ENCODE measurements around the gene DCTD. TPM values are rescaled to one million over a fixed set of nuclear protein-coding genes. Genes with fewer than 3 reads are reported as not detected.

The DCTD gene
- 119 and 137 TPM in 2 replicates for total RNA-seq (2014; rRNA removed; shearing (Covaris generic); ENCODE audit: low replicate concordance)

DNA sequence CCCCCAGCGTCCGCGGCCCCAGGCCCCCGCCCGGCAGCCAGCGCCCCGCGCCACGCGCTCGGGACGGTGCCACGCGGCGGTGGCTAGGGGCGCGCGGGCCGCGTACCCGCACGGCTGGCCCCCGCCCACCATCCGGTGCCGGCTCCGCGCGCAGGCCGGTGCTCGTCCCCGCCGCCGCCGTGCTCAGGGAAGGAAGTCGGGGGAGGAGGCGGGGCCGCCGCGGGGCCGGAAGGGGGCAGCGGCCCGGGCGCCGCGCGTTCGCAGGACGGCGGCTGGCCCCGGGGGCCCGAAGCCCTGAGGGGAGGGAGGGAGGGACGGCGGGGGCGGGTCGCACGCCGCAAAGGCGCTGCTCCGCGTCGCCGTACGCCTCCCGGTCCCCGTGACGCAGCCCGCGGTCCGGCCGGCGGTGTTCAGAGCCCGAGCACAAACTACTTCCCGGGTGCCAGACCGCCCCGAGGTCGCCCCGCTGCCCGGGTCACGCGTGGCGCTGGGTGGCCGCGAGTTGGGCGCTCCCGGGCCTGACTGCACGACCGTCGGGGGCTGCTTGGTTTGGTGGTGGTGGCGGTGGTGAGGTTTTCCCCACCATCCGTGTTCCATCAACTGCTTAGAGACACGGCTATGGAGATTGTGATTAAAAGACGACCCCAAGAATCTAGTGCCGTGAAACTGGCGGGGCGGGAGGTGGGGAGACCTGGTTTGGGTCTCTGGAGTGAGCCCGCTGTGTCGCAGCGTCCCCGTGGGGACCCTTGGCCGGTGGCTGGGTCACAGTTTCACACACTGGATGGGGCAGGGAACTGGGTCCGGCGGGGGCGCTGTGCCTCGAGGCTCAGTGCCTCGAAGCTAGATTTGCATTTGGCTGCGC lies at the start of gene DCTD:
Gene DCTD, minus strand, starts transcription at position 205 of the 862 bp plus-strand sequence. CDS start 1,818 bp downstream, outside the sequence.
- no peaks in the 10 kb centered on the region for H3K27me3 ChIP-seq
- peaks cover 23% of the 10 kb centered on the region for H3K36me3 ChIP-seq
- peak; percentile 75 for DNase-seq
- peak within 1 kb of the TSS; percentile 68 for H3K4me3 ChIP-seq
- no peaks in the 10 kb centered on the region for H3K9me3 ChIP-seq

DNA sequence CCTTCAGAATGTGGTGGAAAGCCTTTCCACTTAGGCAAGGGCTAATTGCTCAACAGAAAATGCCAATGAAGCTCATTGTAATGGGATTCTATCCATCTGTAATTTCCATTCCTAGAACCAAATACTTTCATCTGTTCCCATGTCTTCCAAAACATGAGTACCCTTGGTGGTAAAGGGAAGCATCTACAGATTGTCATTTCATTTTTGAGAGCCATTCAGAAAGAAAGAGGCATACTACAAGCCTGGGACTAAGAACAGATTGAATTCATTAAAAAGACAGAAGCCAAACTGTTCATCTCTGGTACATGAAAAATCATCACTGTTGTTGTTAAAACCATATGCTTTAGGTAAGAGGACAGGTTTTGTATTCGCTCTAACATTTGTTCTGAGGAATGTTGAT lies 43.6 kb upstream of the DCTD start:
- H3K36me3 ChIP-seq: no peaks in the 10 kb centered on the region
- no peak overlapping the region for H3K4me3 ChIP-seq
- DNase-seq: no peak
- no peaks in the 10 kb centered on the region for H3K27me3 ChIP-seq
- no peaks in the 10 kb centered on the region for H3K9me3 ChIP-seq

- Histone ChIP-seq H3K36me3 (no peaks in the 10 kb centered on the region), H3K4me3 (no peak overlapping the region), H3K27me3 (no peaks in the 10 kb centered on the region), H3K9me3 (no peaks in the 10 kb centered on the region)
- DNase-seq: no peak
Measured at GRCh38 chr4:182960228-182960627, 43.0 kb upstream of the DCTD start.

- Histone ChIP-seq H3K9me3 (no peaks in the 10 kb centered on the region), H3K27me3 (no peaks in the 10 kb centered on the region), H3K4me3 (no peak overlapping the region), H3K36me3 (no peaks in the 10 kb centered on the region)
- no peak for DNase-seq
Measured at GRCh38 chr4:182955411-182955810, 38.2 kb upstream of the DCTD start.

- DNase-seq: no peak
- no peaks in the 10 kb centered on the region for H3K27me3 ChIP-seq
- H3K9me3 ChIP-seq: no peaks in the 10 kb centered on the region
- H3K4me3 ChIP-seq: no peak overlapping the region
- H3K36me3 ChIP-seq: no peaks in the 10 kb centered on the region
Measured at GRCh38 chr4:182944484-182945213, 27.5 kb upstream of the DCTD start.

DNA sequence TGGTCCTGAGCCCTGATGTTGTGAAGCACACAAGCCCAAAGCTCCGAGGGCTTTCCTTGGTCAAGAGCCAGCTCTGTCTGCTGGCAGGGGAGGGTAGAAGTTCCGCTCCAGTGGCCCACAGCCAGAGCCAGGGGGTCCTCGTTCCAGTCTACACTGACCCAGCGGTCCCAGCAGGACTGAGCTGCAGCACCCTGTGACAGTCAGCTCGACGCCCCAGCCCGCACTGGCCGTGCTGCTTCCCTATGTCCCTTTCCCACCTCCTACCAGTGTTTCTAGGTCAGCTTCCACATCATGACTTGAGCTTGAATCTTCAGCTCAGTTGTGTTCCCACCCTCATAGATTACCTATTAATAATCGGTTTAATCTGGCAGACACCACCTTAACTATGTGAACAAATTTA lies 22.5 kb upstream of the DCTD start:
- no peak overlapping the region for H3K4me3 ChIP-seq
- H3K36me3 ChIP-seq: no peaks in the 10 kb centered on the region
- H3K27me3 ChIP-seq: no peaks in the 10 kb centered on the region
- H3K9me3 ChIP-seq: no peaks in the 10 kb centered on the region
- DNase-seq: no peak

DNA sequence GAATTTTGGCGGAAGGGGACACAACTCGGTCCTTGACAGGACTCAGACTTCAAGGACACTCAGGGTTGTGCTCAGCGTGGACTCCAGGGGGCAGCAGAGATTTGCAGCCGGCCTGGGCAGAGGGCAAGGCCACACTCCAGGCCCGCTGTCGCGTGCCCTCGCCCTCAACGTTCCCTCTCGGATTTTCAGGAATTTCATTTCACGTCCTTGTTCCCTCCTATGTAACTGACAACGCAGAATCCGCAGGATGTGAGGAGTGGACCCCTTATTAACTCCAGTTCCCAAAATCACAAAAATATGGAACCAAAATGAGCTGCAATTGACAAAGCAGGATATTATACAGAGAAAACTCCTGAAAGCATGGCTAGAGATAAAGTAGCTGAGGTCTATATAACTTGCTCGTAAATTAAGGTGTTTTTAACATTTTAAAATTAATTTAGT lies 21.0 kb upstream of the DCTD start:
- Histone ChIP-seq H3K36me3 (no peaks in the 10 kb centered on the region), H3K4me3 (no peak overlapping the region), H3K27me3 (no peaks in the 10 kb centered on the region), H3K9me3 (no peaks in the 10 kb centered on the region)
- peak; percentile 61 for DNase-seq

DNA sequence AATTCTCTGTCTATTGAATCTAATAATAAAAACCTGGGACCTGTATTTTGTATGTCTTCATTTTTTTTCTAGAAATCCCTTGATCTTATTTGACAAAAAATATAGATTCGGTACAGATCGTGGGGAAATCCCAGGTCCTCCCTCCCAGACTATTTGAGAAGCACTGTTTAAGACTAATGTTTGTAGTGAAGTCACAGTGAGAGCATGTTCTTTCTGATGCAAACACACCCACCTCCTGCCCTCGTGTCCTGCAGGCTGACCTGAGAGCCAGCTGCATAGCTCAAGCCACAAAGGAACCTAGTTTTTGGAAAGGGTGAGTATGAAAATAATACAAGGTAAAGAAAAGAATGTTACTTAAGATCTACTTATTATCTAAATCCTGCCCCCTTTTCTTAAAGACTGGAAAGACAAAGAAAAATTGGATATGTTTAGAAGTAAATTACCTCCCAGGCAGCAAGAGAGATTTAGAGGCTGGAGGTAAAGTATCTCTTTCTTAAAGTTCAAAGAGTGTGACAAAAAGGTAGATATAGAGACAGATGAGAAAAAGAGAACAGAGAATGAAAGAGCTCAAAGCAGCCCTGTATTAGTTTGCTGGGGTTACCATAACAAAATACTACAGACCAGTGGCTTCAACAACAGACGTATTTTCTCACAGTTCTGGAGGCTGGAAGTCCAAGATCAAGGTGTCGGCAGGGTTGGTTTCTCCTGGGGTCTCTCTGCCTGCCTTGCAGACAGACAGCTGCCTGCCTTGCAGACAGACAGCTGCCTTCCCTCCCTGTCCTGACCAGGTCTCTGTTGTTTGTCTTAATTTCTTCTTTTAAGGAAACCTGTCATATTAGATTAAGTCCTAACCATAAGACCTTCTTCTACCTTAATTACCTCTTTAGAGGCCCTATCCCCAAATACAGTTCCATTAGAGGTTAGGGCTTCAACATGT lies 20.4 kb upstream of the DCTD start:
- no peak overlapping the region for H3K4me3 ChIP-seq

DNA sequence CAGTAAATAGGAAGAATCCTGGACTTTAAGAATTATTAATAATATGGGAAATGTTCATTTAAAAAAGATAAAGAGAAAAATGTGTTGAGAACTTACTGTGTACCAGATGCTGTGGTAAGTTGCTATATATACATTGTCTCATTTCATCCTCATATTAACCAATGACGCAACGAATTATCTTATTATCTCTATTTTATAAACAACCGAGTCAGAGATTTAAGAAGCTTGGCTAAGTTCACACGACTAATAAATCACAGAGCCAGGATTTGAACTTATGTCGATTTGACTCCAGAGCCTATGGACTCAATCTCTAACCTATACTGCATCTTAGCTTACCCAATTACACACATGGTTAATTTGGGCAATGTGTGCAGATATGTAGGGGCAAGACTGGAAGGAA lies 15.5 kb upstream of the DCTD start:
- Histone ChIP-seq H3K9me3 (no peaks in the 10 kb centered on the region), H3K4me3 (no peak overlapping the region), H3K27me3 (no peaks in the 10 kb centered on the region), H3K36me3 (no peaks in the 10 kb centered on the region)
- DNase-seq: no peak

More for the DNA sequence above, 20.4 kb upstream of the DCTD start:
- no peaks in the 10 kb centered on the region for H3K27me3 ChIP-seq
- no peaks in the 10 kb centered on the region for H3K36me3 ChIP-seq
- no peaks in the 10 kb centered on the region for H3K9me3 ChIP-seq
- DNase-seq: no peak

DNA sequence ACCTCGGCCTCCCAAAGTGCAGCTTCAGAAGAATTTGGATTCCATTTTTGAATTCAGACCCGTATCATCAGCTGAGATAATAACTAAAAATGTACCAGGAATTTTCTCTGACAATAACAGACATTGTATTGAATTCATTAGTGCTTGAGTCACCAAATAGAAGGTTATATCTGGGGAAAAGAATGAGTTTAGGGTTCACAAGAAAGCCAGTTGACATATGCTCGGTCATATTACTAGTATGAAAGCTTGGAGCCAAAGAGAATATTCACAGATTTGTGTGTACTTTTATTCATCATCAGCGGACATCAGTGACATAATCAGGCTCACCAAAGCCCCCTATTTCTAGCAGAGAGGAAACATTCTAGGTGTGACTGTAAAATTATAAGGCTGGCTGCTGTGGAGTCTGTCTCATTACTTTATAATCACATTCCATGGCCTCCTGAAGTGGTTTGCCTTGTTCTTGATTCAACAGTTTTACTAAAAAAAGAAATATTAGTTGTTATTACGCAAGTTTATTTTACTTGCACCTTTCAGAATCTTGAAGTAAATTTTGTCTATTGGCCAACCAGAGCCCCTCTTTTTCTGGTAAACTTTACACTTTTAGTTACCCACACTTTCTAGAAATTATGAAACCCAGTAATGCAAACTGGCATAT lies 14.6 kb upstream of the DCTD start:
- no peak for DNase-seq
- Histone ChIP-seq H3K36me3 (no peaks in the 10 kb centered on the region), H3K9me3 (no peaks in the 10 kb centered on the region), H3K27me3 (no peaks in the 10 kb centered on the region), H3K4me3 (no peak overlapping the region)

GRCh38 chr4:182930889-182931288 lies 13.7 kb upstream of the DCTD start:
- H3K4me3 ChIP-seq: no peak overlapping the region
- H3K9me3 ChIP-seq: no peaks in the 10 kb centered on the region
- DNase-seq: no peak
- H3K27me3 ChIP-seq: no peaks in the 10 kb centered on the region
- H3K36me3 ChIP-seq: no peaks in the 10 kb centered on the region

DNA sequence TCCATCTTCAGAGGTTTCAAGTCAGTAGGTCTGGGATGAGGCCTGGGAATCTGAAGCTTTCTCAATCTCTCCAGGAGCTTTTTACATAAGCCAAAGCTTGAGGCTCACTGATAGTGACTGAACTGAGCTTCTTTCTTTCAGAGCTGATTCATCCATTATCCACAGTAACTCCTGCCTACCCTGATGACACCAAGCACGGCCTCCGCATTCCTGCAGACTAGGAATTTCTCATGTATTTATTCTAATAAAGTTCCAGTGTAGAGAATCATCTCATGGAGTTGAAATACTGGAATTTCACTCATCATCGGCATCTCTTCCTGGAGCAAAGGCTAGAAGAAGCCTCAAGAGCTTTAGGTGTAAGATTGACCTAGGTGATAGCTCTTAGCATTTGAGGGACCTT lies 12.1 kb upstream of the DCTD start:
- H3K27me3 ChIP-seq: no peaks in the 10 kb centered on the region

GRCh38 chr4:182928061-182928460 lies 10.9 kb upstream of the DCTD start:
- DNase-seq: no peak

More for the DNA sequence above, 12.1 kb upstream of the DCTD start:
- Histone ChIP-seq H3K4me3 (no peak overlapping the region), H3K36me3 (no peaks in the 10 kb centered on the region), H3K9me3 (no peaks in the 10 kb centered on the region)
- peak; percentile 73 for DNase-seq

GRCh38 chr4:182927505-182927904 lies 10.3 kb upstream of the DCTD start:
- no peaks in the 10 kb centered on the region for H3K36me3 ChIP-seq
- H3K4me3 ChIP-seq: no peak overlapping the region
- no peaks in the 10 kb centered on the region for H3K27me3 ChIP-seq
- DNase-seq: no peak
- H3K9me3 ChIP-seq: no peaks in the 10 kb centered on the region

More at GRCh38 chr4:182928061-182928460, 10.9 kb upstream of the DCTD start:
- H3K27me3 ChIP-seq: no peaks in the 10 kb centered on the region
- no peaks in the 10 kb centered on the region for H3K36me3 ChIP-seq
- no peak overlapping the region for H3K4me3 ChIP-seq
- H3K9me3 ChIP-seq: no peaks in the 10 kb centered on the region

GRCh38 chr4:182925855-182926254 lies 8.7 kb upstream of the DCTD start:
- H3K36me3 ChIP-seq: no peaks in the 10 kb centered on the region
- DNase-seq: no peak
- H3K4me3 ChIP-seq: no peak overlapping the region
- H3K27me3 ChIP-seq: no peaks in the 10 kb centered on the region
- no peaks in the 10 kb centered on the region for H3K9me3 ChIP-seq

DNA sequence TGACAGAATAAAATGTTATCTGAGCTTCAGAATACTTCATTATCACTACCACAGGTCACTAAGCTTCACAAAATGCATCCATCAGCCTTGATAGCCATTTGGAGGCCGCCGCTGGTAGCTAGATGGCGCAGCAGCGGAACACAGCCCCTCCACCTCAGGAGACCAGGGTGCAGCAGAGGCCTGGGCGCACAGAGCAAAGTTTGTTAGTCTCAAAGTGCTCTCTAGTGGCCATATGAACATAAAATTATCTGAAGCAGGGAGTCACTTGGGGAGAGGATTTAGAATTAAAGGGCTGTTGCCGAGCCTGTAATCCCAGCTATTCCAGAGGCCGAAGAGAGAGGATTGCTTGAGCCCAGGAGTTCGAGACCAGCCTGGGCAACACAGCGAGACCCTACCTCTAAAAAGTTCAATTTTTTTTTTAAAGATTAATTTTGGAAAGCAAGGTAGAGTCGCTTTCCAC lies 8.1 kb upstream of the DCTD start:
- Histone ChIP-seq H3K4me3 (no peak overlapping the region), H3K27me3 (no peaks in the 10 kb centered on the region), H3K36me3 (no peaks in the 10 kb centered on the region), H3K9me3 (no peaks in the 10 kb centered on the region)
- peak; percentile 48 for DNase-seq
